B cell (primary cell): ENCODE data around the gene ZNHIT3. TPM values are rescaled to one million over a fixed set of nuclear protein-coding genes. Genes with fewer than 3 reads are reported as not detected.

ENCODE experiments used
- ATAC-seq: fragments of 200-7000 bp; cut with Tn5 transposase; one replicate; pipeline ENCODE4 v1.10.0; 2021; ENCODE audit warnings: low read depth, mild to moderate bottlenecking, moderate number of reproducible peaks, moderate library complexity
- CTCF ChIA-PET: fragments of 350-600 bp; sonication (Branson Sonifier 250); formaldehyde crosslinking; loops from one replicate; lab custom pipeline; 2021; ENCODE audit warnings: antibody characterized with exemption, inconsistent platforms; lab: Charles Lee
- POLR2A ChIA-PET: fragments of 350-600 bp; sonication (Branson Sonifier 250); formaldehyde crosslinking; loops from one replicate; lab custom pipeline; 2021; ENCODE audit warnings: antibody characterized with exemption; lab: Charles Lee
- DNase-seq: peaks from one replicate; pipeline ENCODE4 v3.0.0; 2013
- H2AFZ ChIP-seq: 2 replicates; pipeline ENCODE4 v1.6.1; 2012; ENCODE audit warnings: mild to moderate bottlenecking, low read depth, low read length; ENCODE audit not compliant: insufficient read depth, poor library complexity, severe bottlenecking
- H3K27ac ChIP-seq, 2 donors: 1 replicate in 1 of 2; 2 replicates in 1 of 2; pipeline ENCODE4 v1.5.1; 2012 to 2013; ENCODE audit warnings: low read length in 2 of 2, mild to moderate bottlenecking in 2 of 2, moderate library complexity in 1 of 2
- H3K27me3 ChIP-seq, 4 experiments: fragments of 200-600 bp in 1 of 4; sonication (generic) in 1 of 4; replicated peaks in 1 of 4; 1 replicate in 2 of 4; 2 replicates in 2 of 4; pipeline versions ENCODE4 v1.6.1 to v1.7.0; 2013 to 2016; ENCODE audit warnings: low read length in 3 of 4, mild to moderate bottlenecking in 2 of 4, mixed read lengths in 1 of 4, moderate library complexity in 1 of 4; ENCODE audit not compliant: insufficient read depth in 4 of 4, control insufficient read depth in 3 of 4; ENCODE audit errors: control extremely low read depth in 1 of 4
- H3K36me3 ChIP-seq, 2 experiments: replicated peaks in 1 of 2; 1 replicate in 1 of 2; 2 replicates in 1 of 2; pipeline versions ENCODE4 v1.6.1 to v1.7.1; 2013; ENCODE audit warnings: low read length in 1 of 2; ENCODE audit not compliant: insufficient read depth in 2 of 2, control insufficient read depth in 1 of 2; ENCODE audit errors: control extremely low read depth in 1 of 2, extremely low read depth in 1 of 2
- H3K4me1 ChIP-seq, 2 donors: fragments of 200-600 bp in 1 of 2; sonication (generic) in 1 of 2; 1 replicate in 1 of 2; 2 replicates in 1 of 2; pipeline versions ENCODE4 v1.5.1 to v1.6.1; 2013 to 2017; ENCODE audit warnings: low read length in 2 of 2; ENCODE audit not compliant: control insufficient read depth in 2 of 2, insufficient read depth in 2 of 2
- H3K4me2 ChIP-seq: replicated peaks from 2 replicates; pipeline ENCODE3; 2012; ENCODE audit warnings: mild to moderate bottlenecking, low read depth, low read length; ENCODE audit not compliant: poor library complexity, severe bottlenecking
- H3K4me3 ChIP-seq, 5 experiments: fragments of 200-600 bp in 1 of 5; sonication (generic) in 1 of 5; 1 replicate in 3 of 5; 2 replicates in 2 of 5; pipeline versions ENCODE4 v1.5.1 to v1.7.0; 2011 to 2016; ENCODE audit warnings: low read length in 4 of 5, mild to moderate bottlenecking in 4 of 5, low read depth in 2 of 5, control low read depth in 1 of 5, moderate library complexity in 1 of 5; ENCODE audit not compliant: insufficient read depth in 1 of 5; ENCODE audit errors: control extremely low read depth in 1 of 5, extremely low read depth in 1 of 5
- H3K79me2 ChIP-seq: fragments of 200-600 bp; sonication (generic); one replicate; pipeline ENCODE4 v1.6.0; 2016; ENCODE audit warnings: low read length; ENCODE audit not compliant: control insufficient read depth, insufficient read depth
- H3K9ac ChIP-seq: fragments of 200-600 bp; sonication (generic); 2 replicates; pipeline ENCODE4 v1.6.1; 2017; ENCODE audit warnings: mild to moderate bottlenecking, low read length, moderate library complexity
- H3K9me3 ChIP-seq, 3 donors: one replicate each; pipeline versions ENCODE4 v1.6.1 to v1.7.1; 2013; ENCODE audit warnings: low read length in 2 of 3; ENCODE audit not compliant: control insufficient read depth in 2 of 3, insufficient read depth in 1 of 3; ENCODE audit errors: control extremely low read depth in 1 of 3
- H4K20me1 ChIP-seq: 2 replicates; pipeline ENCODE4 v1.6.0; 2012; ENCODE audit warnings: mild to moderate bottlenecking, low read length; ENCODE audit not compliant: insufficient read depth, control insufficient read depth, poor library complexity, severe bottlenecking
- H3K27ac Mint-ChIP-seq: one replicate; pipeline ENCODE4 v1.8.0; 2021; ENCODE audit warnings: mixed read lengths
- H3K27me3 Mint-ChIP-seq: one replicate; pipeline ENCODE4 v1.8.0; 2021; ENCODE audit warnings: mixed read lengths
- H3K4me1 Mint-ChIP-seq: one replicate; pipeline ENCODE4 v1.8.0; 2021; ENCODE audit warnings: mixed read lengths
- H3K4me3 Mint-ChIP-seq: one replicate; pipeline ENCODE4 v1.8.0; 2021; ENCODE audit warnings: mixed read lengths
- H3K9me3 Mint-ChIP-seq: one replicate; pipeline ENCODE4 v1.8.0; 2022; ENCODE audit warnings: mixed read lengths; ENCODE audit not compliant: insufficient read depth
- EZH2 ChIP-seq: IDR thresholded peaks from 2 replicates; pipeline ENCODE4 v1.6.1; 2012; ENCODE audit warnings: borderline replicate concordance, low read depth, mild to moderate bottlenecking, moderate library complexity, low read length; ENCODE audit not compliant: insufficient read depth, poor library complexity, severe bottlenecking
- whole genome bisulfite sequencing: methylation state at CpG from one replicate; pipeline ENCODE4 v1.1.5; 2013; ENCODE audit warnings: missing lambda C conversion rate; ENCODE audit not compliant: insufficient coverage; 5-methylcytosine and 5-hydroxymethylcytosine counted together
- intact Hi-C: fragments of 100-400 bp; cut with micrococcal nuclease; formaldehyde crosslinking; loops from one replicate; pipeline ENCODE4 v1.10.0; 2022
- polyA plus RNA-seq: library from polyadenylated mRNA; depleted of rRNA; stranded (reverse); fragments of >200 nt; gene quantifications from 2 replicates; pipeline ENCODE4 v1.2.3, GENCODE V29; 2012
- total RNA-seq, 2 donors: library from RNA; stranded (reverse); fragments of 120-200 nt in 1 of 2; gene quantifications; 1 replicate in 1 of 2; 2 replicates in 1 of 2; pipeline versions ENCODE4 v1.2.3 to v1.2.4, GENCODE V29; 2013 to 2022
- TF ChIP-seq, protein P1 (sequence below): fragments of 200-600 bp; IDR thresholded peaks from one replicate; pipeline ENCODE4 v1.8.0; 2022; ENCODE audit warnings: antibody characterized with exemption, mild to moderate bottlenecking

Gene ZNHIT3
- total and polyA plus RNA-seq, 2 donors (not counting 1 experiment from before 2014, with no cell fraction given): 36.5 to 50.5 TPM

DNA sequence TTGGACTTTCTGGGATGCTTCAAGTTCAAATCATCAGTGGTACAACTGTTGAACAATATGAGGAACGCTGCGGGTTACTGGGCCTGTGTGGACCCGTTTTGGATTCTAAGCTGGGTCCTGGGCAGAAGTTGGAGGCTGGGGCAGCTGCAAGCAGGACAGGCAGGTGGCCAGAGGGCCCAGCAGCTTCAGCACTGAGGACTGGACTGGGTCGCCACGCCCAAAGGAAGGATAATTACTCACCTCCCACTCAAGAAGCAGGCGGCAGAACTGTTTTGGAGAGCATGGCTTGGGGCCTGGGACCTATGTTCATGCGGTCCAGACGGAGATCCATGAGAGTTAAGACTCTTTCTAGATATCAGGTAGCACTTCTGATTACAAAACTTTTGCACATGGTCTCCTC lies 1.5 kb upstream of the ZNHIT3 start:
- no peak for ATAC-seq
- POLR2A ChIA-PET: no interaction called here
- H3K4me1 ChIP-seq: peaks cover 31 to 38% of the 10 kb centered on the region in 2 donors
- peaks cover 18% of the 10 kb centered on the region for H3K27me3 Mint-ChIP-seq
- H3K79me2 ChIP-seq: peaks cover 53% of the 10 kb centered on the region
- DNase-seq: no peak
- no peaks in the 10 kb centered on the region for H3K9me3 Mint-ChIP-seq
- H2AFZ ChIP-seq: peak overlapping the region; percentile 88
- H3K4me2 ChIP-seq: no peak overlapping the region
- peak overlapping the region; percentile 99 for H3K4me3 Mint-ChIP-seq
- H4K20me1 ChIP-seq: peaks cover 5% of the 10 kb centered on the region
- 92% methylated on average over 7 of the region's 8 CpGs for WGBS
- H3K9ac ChIP-seq: no peak overlapping the region
- no peak overlapping the region for H3K27ac ChIP-seq
- peaks cover 0 to 16% (median 14%) of the 10 kb centered on the region in 4 experiments for H3K27me3 ChIP-seq
- H3K9me3 ChIP-seq: peaks cover 0 to 4% (median 0%) of the 10 kb centered on the region in 3 donors
- peaks cover 0 to 3% of the 10 kb centered on the region in 2 experiments for H3K36me3 ChIP-seq
- no peak overlapping the region for H3K4me3 ChIP-seq
- peaks cover 39% of the 10 kb centered on the region for H3K4me1 Mint-ChIP-seq
- no peak overlapping the region for H3K27ac Mint-ChIP-seq
- TF ChIP-seq, protein P1, sequence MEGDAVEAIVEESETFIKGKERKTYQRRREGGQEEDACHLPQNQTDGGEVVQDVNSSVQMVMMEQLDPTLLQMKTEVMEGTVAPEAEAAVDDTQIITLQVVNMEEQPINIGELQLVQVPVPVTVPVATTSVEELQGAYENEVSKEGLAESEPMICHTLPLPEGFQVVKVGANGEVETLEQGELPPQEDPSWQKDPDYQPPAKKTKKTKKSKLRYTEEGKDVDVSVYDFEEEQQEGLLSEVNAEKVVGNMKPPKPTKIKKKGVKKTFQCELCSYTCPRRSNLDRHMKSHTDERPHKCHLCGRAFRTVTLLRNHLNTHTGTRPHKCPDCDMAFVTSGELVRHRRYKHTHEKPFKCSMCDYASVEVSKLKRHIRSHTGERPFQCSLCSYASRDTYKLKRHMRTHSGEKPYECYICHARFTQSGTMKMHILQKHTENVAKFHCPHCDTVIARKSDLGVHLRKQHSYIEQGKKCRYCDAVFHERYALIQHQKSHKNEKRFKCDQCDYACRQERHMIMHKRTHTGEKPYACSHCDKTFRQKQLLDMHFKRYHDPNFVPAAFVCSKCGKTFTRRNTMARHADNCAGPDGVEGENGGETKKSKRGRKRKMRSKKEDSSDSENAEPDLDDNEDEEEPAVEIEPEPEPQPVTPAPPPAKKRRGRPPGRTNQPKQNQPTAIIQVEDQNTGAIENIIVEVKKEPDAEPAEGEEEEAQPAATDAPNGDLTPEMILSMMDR: no peak
- no peak for TF ChIP-seq EZH2
- intact Hi-C loops: loop anchor here (10.0 kb wide), 2 partner anchors 720 to 1260 kb away; partner anchors contain the start of genes C17orf50 and HNF1B
- CTCF ChIA-PET: interaction anchor here (1.2 to 6.4 kb wide), 6 partner anchors 50 to 515 kb away, joined by 3 to 38 read pairs (median 5); partner anchors contain the start of genes MYO19 and PIGW

DNA sequence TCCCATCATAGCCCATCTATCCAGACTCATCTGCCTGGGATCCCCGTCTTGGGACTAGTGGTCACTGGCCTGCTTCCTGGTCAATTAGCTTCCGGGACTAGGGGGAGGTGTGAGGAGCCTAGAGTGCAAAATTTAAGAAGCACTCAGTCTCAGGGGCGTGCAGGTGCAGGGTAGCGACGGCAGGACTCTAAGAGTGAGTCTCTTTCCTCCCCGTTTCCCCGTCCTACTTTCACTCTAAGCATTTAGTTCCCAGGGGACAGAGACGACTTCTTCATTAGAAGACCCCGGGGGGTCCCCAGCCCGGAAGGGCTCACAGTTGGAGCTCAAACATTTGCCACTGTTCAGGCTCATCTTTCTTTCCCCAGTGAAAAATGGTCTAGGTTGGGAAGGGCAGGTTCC lies 677 bp upstream of the ZNHIT3 start:
- POLR2A ChIA-PET: interaction anchor here (1.1 to 1.4 kb wide), 3 partner anchors 38 to 510 kb away, joined by 3 to 8 read pairs (median 3); partner anchors contain the start of gene GGNBP2
- peaks cover 14% of the 10 kb centered on the region for H3K27me3 Mint-ChIP-seq
- no peak for DNase-seq
- H3K79me2 ChIP-seq: peaks cover 60% of the 10 kb centered on the region
- intact Hi-C loops: loop anchor here (1.0 to 10.0 kb wide), 5 partner anchors 49 to 1259 kb away; partner anchors contain the start of genes AATF, C17orf50, HNF1B and MYO19
- peaks cover 0 to 4% (median 0%) of the 10 kb centered on the region in 3 donors for H3K9me3 ChIP-seq
- H3K4me3 Mint-ChIP-seq: peak overlapping the region; percentile 99
- H3K4me1 Mint-ChIP-seq: peaks cover 43% of the 10 kb centered on the region
- WGBS: 20% methylated on average over 3 of the region's 10 CpGs
- H3K27me3 ChIP-seq: peaks cover 0 to 16% (median 13%) of the 10 kb centered on the region in 4 experiments
- H4K20me1 ChIP-seq: peaks cover 7% of the 10 kb centered on the region
- peak overlapping the region; percentile 88 for H2AFZ ChIP-seq
- H3K9me3 Mint-ChIP-seq: no peaks in the 10 kb centered on the region
- H3K27ac Mint-ChIP-seq: peak overlapping the region; percentile 99
- peak overlapping the region; percentile 90 for H3K9ac ChIP-seq
- CTCF ChIA-PET: interaction anchor here (0.5 to 6.4 kb wide), 10 partner anchors 49 to 722 kb away, joined by 3 to 38 read pairs (median 4); partner anchors contain the start of genes MYO19 and PIGW
- H3K4me1 ChIP-seq: peaks cover 31 to 38% of the 10 kb centered on the region in 2 donors
- peak overlapping the region; percentile 59 to 95 (median 86) for H3K4me3 ChIP-seq
- peak overlapping the region; percentile 11 to 83 for H3K27ac ChIP-seq
- no peak for ATAC-seq
- H3K4me2 ChIP-seq: peak overlapping the region; percentile 92
- peaks cover 0 to 3% of the 10 kb centered on the region in 2 experiments for H3K36me3 ChIP-seq
- TF ChIP-seq, protein P1: no peak
- no peak for TF ChIP-seq EZH2
